ENCODE data around the gene PRIM2.
A peak's percentile ranks its signal among the peaks of the same experiment; 100 is the strongest.
"Not testable (repeated sequence)": the region's sequence is repeated elsewhere in the genome, so short reads cannot be mapped to it uniquely, and the experiment has no call there.

PRIM2 gene

DNA sequence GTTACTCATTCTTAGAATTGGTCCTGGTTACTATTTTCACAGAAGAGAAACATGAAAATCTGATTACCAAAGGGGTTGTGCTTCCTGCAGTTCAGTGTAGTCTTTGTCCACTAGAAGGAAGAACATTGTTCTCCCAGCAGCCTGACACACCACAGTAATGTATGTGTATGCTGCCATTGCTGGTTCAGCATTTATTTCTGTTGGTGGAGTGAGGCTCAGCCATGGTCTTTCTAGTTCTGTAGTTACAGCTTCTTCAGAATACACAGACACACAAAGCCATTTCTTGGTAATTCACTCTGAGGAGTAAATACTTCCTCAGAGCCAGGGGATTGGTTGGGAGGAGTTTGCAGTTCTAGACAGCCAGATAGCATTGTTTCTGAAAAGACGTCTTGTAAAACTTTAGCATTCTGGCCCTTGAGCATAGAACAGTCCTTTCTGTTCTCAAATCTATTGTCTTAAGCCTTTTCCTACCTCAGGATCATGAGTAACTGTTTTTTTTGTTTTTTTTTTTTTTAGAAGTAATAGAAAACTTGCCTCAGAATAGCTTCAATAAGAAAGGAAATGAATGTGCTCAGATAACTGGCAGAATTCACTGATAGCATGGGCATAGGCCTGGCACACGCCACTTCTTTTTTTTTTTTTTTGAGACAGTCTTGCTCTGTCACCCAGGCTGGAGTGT lies 128.5 kb downstream of the PRIM2 start:
- not testable (repeated sequence) for DNase-seq (ENCODE audit: low spot score)

DNA sequence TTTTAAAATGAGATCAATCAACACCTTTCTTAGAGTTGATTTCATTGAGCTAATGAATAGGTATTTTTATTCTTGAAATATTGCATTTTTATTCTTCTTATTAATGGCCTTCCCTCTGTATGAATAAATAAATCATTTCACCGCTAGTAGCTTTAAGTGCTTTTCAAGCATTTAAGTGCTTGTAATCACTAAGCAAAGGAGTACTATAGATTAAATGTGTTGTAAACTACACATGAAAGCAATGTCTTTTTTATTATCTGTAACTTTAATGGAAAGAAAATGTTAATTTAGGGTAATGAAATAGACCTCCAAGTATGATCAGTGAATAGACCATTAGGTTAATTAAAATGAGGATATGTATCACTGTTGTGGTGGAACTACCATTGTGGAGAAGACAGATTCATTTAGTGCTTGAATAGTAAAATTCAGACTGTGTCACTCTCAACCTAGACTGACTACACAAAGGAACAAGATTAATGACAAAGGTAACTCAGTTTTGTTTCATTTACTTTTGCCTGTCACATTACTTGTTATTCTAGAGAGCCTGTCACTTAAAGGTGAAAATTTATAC lies 132.2 kb downstream of the PRIM2 start:
- not testable (repeated sequence) for DNase-seq (ENCODE audit: low spot score)

DNA sequence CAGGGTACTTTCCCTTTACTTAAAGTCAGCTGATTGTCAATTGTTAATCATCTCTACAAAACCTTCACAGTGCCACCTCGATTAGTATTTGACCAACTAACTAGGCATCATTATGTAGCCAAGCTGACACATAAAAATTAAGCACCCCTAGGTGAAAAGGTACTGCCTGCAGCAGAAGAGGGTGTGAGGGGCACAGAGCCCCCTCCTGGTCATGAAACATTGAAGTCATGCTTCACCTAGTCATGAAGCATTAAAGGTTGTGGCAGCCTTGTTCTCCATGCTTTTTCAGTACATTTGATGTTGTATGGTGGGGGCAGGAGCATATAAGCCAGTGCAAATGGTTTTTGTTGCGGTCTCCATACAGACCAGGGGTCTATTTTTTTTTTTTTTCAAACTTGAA lies 142.4 kb downstream of the PRIM2 start:
- not testable (repeated sequence) for DNase-seq (ENCODE audit: low spot score)

DNA sequence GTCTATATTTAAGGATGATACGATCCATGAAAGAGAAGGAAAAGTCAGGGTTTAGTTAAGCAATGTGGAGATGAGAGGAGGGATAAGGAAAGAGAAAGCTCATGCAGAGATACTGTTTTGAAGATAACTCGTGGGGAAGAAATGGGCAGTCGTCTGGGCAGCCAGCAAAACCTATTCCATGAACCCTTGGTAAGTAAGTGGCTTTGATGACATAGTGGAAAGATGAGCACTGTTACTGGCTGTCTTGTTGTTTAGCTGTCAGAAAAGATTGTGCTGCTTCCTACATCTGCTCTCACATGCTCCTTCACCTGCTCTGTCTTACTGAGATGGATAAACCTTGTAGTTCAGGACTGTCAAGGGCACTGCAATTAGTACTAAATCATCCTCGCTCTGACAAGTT lies 143.6 kb downstream of the PRIM2 start:
- not testable (repeated sequence) for DNase-seq (ENCODE audit: low spot score)

DNA sequence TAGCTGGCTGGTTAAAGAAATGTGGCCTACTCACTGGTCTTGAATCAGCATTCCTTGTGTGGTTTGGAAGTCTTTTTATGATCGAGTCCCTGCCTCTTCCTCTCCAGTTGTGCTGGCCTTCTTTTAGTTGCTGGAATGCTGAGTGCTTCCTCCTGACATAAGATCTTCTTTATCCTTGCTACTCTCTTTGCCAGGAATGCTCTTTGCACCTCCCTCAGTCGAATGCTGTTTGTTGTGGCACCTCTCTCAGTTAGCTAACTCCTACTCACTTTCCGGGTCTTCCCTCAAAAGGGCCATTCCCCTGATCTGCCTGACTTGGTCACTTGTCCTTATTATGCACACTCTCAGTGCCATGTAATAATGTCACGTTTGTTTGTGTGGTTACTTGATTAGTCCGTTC lies 146.4 kb downstream of the PRIM2 start:
- DNase-seq (ENCODE audit: low spot score), result not testable (repeated sequence)

DNA sequence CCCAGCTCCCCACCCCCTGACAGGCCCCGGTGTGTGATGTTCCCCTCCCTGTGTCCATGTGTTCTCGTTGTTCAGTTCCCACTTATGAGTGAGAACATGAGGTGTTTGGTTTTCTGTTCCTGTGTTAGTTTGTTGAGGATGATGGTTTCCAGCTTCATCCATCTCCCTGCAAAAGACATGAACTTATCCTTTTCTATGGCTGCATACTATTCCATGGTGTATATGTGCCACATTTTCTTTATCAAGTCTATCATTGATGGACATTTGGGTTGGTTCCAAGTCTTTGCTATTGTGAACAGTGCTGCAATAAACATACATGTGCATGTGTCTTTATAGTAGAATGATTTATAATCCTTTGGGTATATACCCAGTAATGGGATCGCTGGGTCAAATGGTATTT lies 148.5 kb downstream of the PRIM2 start:
- DNase-seq (ENCODE audit: low spot score), result not testable (repeated sequence)

DNA sequence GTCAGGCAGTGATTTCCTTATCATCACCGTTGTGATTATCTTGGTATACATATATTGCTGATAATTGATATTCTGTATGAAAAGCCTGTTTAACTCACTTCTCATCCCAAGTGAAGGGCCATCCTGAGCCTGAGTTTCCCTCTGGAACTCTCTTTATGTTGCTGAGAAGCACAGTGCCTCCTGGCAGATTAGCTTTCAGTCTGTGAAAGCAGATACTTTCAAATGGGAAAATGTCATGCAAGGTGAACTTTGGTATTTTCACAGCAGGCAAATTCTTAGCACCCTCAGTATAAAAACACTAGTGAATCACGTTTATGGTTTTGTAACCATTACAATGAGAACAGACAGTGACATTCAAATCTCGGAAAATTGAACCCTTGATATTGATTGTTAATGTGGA lies 151.6 kb downstream of the PRIM2 start:
- DNase-seq (ENCODE audit: low spot score), result no peak

DNA sequence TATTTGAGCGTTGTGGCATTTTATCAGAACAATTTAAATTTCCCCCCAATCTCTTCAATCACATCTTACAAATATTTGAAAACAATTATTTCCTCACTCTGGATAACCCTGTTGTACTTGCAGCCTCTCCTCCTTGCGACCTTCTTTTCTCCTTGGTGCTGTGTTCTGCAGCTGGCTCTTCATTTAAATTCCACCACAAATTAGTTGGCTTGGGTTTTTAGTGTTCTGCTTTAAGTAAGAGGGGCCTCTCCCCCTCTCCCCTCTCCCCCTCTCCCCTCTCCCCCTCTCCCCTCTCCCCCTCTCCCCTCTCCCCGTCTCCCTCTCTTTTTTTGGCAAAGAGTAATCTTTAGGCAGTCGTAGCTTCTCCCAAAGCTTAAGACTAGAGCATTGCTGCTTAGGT lies 152.7 kb downstream of the PRIM2 start:
- not testable (repeated sequence) for DNase-seq (ENCODE audit: low spot score)

DNA sequence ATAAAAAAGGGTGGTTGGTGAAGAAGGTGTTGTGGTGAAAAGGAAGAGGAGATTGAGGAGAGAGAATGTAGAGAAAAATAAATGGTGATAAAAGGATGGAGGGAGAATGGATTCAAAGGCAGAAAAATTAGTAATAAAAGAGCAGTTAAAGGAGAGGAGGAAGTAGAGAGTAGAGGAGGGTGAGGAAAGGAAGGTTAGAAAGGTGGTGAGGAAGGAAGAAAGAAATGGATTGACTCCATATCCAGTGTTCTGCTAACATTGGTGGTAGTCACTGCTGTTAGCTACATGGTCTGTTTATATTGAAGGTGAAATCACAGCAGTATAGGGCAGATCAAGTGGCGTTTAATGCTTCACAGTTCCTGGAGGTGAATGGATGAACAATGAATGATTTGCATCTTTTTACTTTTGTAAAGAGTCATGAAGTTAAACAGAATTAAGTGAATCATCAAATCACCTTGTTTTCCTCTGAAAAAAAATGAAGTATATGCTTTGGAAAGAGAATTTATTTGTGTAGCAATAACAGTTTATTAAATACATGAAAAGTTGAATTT lies 154.0 kb downstream of the PRIM2 start:
- DNase-seq (ENCODE audit: low spot score), result not testable (repeated sequence)

DNA sequence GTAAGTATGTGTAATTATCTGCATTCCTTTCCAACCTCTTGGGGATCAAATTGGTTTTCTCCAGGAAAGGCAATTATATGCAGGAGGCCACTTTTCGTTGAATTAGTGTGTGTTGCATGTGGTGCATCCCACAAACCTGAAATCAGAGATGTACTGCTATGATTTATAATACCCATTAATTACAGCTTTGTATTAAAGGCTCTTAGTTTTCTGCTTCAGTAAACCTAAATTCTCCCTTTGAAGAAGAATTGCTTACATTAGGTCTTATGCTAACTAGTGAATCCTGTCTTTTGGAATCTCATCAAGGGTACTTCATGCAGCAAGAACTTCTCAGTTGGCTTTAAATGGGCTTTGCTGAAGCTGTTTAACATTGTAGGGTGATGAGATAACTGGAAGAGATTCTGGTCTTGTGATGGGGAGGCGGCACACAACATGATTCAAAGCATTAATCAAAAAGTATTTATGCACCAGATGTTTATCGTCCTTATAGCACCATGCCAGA lies 155.5 kb downstream of the PRIM2 start:
- DNase-seq (ENCODE audit: low spot score), result peak; percentile 76

DNA sequence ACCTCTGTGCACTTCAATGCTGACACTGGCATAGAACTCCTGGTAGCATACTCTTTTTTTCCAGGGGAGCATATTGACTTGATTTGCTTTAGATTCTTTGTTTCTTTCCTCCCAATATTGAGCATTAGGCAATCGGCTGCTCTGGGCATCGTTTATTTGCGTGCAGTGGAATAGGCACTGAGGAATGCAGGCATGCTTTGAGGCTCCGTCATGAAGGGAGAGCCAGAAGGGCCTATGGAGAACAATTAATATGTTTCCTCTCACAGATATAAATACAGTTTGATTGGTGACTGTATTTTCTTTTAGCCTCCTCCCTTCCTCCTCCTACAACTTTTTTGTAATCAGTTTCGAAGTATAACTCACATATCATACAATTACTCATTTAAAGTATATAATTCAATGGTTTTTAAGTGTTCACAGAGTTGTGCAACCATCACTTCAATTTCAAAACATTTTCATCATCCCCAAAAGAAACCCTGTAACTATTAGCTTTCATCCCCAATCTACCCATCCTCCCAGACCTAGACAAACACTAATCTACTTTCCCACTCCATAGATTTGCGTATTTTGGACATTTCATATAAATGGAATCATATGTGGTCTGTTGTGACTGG lies 157.5 kb downstream of the PRIM2 start:
- DNase-seq (ENCODE audit: low spot score), result peak; percentile 9

DNA sequence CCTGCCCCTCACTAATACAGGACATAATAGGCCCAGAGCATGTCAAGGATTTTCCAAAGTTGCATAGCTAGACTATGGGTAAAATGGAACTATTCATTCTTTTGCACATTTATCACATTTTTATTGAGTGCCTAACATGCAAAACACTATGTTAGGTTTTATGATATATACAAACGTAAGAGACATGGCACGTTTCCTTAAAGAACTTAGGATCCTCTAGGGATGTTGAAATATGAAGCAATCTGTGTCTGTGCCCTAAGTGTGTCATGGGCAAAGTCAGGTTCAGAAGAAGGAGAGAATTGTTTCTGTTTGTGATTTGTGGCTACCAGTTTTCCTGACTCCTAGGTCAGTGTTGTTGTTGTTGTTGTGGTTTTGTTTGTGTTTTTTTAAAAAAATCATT lies 158.2 kb downstream of the PRIM2 start:
- DNase-seq (ENCODE audit: low spot score), result not testable (repeated sequence)

DNA sequence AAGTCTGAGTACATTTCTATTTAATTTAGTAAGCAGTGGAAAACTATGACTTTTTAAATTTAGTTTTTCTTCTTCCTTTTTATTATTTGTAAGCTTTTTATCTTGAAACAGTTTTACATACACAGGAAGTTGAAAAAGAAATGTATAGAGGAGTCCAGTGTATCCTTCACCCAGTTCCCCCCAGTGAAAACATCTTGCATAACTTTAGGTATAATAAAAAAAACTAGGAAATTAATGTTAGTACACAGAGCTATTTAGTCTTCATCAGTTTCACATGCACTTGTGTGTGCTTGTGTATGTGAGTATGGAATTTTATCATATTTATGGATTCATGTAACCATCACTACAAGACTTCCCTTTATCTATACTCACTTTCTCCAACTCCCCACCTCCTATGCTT lies 162.8 kb downstream of the PRIM2 start:
- DNase-seq (ENCODE audit: low spot score), result not testable (repeated sequence)

DNA sequence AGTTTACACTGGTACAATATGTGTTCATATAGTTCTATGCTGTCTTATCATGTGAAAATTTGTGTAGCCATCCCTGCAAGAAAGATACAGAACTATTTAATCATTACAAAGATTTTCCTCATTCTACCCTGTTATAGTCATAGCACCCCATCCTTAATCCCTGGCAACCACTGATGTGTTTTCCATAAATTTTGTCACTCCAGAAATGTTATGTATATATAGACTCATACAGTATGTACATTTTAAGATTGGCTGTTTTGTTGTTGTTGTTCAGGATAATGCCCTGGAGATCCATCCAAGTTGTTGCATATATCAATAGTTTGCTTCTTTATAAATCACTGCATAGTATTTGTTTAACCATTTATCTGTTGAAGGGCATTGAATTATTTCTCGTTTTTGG lies 163.7 kb downstream of the PRIM2 start:
- not testable (repeated sequence) for DNase-seq (ENCODE audit: low spot score)

DNA sequence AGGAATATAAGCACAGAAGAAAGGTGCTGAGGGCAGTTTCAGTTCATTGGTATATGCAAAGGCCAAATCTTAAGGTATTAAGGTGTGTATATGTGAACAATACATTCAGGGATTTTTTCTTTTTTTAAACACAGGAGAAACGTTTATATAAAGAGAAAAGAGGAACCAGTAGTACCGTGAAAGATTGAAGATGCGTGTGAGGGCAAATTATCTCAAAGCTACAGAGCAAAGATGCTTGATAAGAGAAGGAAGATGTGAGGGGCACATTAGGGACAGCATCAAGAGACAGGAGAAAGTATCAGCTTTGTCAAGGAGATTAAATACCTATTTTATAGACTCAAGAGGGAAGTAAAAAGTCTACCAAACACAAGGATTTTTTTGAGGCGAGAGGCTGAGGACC lies 165.0 kb downstream of the PRIM2 start:
- not testable (repeated sequence) for DNase-seq (ENCODE audit: low spot score)

DNA sequence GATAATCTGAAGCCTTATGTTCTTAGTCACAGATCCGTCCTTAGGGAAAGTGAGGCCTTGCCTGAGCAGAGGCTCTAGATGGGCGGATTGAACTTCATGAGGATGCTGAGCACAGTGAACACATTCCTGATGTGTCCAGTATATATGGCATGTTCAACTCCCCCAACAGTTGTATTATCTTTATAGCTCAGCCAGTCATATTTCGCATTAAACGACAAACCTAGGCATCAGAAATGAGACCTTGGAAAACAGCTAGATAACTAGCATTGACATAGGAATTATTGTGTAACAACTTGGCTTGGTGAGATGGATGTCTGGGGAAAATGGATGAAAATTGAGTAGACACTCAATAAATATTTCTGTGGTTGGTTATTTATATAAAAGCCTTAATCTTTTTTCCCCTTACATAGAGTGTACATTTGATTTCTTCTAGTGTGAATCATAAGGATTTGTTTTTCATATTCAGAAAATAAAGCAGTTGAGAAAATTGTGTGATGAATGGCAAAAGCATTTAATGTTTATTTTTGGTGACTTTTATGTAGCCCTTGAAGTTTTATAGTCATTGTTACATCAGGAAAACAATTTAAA lies 169.2 kb downstream of the PRIM2 start:
- DNase-seq (ENCODE audit: low spot score), result not testable (repeated sequence)

DNA sequence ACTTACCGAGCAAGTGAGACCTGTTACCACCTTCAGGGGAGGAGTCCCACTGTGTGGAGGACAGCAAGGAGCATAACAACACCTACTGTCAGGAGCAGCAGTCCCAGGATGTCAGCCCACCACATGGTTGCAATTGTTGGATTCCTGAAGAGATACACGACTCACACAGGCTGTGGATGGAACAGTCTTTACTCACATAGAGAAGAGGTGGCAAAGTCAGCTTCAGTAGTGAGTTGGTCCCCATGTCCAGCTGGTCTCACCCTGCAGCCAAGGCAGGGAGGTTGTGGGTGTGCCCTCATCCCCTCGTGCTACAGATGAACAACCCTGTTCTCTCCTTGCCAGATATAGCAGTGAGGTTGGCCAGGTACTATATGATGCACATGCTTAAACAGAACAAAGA lies 171.1 kb downstream of the PRIM2 start:
- DNase-seq (ENCODE audit: low spot score), result not testable (repeated sequence)

DNA sequence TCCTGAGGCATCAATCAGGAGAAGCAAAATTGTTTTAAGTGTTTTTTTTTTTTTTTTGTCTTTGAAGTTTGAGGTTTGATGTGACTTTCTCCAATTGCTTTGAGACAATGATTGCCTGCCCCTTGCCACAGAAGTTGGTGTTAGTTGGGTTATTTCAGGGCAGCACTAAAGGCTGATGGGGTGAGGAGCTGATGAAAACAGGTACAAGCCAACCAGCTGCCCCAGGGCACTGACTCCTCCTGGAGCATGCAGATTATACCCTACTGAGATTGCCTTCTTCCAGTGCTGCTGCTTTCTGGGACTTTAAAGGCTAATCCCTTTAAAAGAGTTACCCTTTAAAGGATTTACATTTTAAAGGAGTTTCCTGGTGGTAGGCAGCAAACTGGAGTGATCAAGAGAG lies 172.5 kb downstream of the PRIM2 start:
- DNase-seq (ENCODE audit: low spot score), result not testable (repeated sequence)

DNA sequence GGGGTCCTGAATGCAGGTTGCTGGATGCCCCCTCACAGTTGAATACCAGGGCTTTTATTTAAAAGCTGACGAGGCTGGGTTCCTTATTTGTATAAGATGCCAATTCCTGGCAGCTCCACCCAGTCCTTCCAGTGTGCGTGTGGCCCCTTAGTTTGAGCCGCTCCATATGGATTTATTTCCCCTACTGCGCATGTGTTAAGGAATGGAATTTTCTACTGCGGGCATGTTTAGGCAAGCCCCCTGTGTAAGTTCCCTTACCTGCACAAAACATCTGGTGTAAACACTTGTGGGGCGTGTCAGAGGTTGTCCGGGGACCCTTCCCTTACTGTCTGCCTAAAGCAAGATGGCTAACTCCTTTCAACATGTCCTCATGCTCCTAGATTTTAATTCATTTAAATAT lies 174.4 kb downstream of the PRIM2 start:
- DNase-seq (ENCODE audit: low spot score), result not testable (repeated sequence)

DNA sequence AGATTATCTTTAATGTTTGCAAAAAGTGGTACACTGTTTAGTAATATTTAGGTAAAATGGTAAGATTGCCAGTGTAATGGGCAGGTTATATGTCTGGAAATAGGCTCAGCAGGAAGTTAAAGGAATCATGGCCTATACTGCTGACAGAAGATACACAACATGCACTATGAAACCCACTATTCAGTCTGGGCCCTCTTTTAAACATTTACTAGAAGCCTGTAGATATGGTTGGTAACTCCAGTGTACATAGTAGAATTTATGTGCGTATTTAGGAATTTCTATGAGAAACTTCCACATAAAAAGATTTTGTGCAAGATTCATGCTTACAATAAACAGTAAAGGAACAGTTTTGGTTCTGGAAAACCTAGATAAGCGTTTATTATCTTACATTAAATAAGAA lies 178.8 kb downstream of the PRIM2 start:
- not testable (repeated sequence) for DNase-seq (ENCODE audit: low spot score)

DNA sequence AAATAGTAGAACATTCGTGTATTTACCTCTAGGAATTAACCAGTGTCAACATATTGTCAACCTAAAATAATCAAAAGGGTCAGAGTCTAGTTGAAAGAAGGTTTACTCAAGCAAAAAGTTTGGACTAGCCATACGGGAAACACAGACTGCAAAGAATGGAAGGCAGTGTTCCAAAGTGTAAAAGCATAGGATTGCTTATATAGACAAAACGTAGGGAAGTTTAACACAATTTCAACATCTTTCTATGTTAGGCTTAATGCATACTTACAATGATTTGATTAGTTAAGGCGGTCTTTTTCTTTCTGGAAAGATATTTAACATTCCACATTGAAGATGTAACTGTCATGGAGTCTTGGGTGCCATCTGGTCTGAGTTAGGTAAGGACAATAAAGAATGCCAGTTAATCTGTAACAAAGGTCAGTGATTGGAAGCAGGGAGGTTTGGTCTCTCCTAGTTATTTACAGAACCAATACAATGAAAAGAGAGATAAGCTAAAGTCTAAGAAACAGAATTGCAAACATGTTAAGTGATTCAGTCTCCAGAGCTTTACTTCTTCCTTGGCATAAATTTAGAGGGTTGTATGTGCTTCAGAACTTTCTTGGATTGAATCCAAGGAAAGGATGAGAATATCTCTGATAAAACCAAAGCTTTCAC lies 183.1 kb downstream of the PRIM2 start:
- DNase-seq (ENCODE audit: low spot score), result peak; percentile 12

DNA sequence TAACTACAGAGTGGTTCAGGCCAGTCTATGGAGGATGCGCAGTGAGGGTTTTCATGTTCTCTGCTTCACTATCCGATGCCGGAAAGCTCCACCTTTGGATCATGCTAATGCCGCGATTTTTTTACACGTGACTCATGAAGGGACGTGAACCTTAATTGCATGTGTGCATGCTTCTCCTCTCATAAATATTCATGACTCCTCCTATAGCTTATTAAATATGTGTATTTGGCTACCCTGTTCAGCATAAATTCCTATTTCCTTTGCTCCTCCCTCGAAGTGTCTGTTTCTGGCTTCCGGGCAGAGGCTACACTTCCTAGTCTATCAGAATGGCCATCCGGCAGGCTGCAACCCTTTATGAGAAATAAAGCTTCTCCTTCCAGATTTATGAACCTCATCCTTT lies 185.0 kb downstream of the PRIM2 start:
- DNase-seq (ENCODE audit: low spot score), result not testable (repeated sequence)
